ENCODE data around the gene OGG1. TPM values are rescaled to one million over a fixed set of nuclear protein-coding genes. Genes with fewer than 3 reads are reported as not detected.

OGG1 gene
- polyA plus RNA-seq, 2 of the 4 experiments (the other 2 are of a cell fraction) = 18.1 to 21.2 TPM

GRCh38 chr3:9732080-9732739, 17.5 kb upstream of the OGG1 start:
- Histone ChIP-seq H3K4me1 (peaks cover 16% of the 10 kb centered on the region), H3K4me3 (peak overlapping the region; percentile 92), H3K4me2 (peak overlapping the region; percentile 97), H3K9me3 (no peaks in the 10 kb centered on the region), H3K27ac (peak overlapping the region; percentile 93 to 97)
- ChIA-PET CTCF (interaction anchor here (1.7 to 2.8 kb wide), 5 partner anchors 12 to 193 kb away, joined by 3 to 18 read pairs (median 15); partner anchors contain the start of gene OGG1), POLR2A (interaction anchor here (0.6 to 3.3 kb wide), 5 partner anchors 17 to 564 kb away, joined by 3 to 17 read pairs (median 8); partner anchors contain the start of genes ARPC4, OGG1 and TADA3)
- DNase-seq (ENCODE audit: low read depth in 1 of 2, low spot score in 1 of 2) = peak in 1 of 2 experiments; percentile 41
- 0 out of 2 replicates have a peak, but pooled peaks have one; percentile 3 for TF ChIP-seq PHF8 (IDR thresholded peaks at IDR 0.05; ENCODE audit: borderline replicate concordance, low read depth)
- no peak for TF ChIP-seq SREBF2 (IDR thresholded peaks at IDR 0.05)
- TF ChIP-seq GATA3 (IDR thresholded peaks at IDR 0.05; ENCODE audit: borderline replicate concordance) = no peak
- ATAC-seq = peak in 1 of 2 experiments; percentile 12; a peak in 3 of 6 replicates
- 6% methylated on average over 28 of the region's 41 CpGs for WGBS (ENCODE audit: missing lambda C conversion rate)
- FAIRE-seq = no peak

DNA sequence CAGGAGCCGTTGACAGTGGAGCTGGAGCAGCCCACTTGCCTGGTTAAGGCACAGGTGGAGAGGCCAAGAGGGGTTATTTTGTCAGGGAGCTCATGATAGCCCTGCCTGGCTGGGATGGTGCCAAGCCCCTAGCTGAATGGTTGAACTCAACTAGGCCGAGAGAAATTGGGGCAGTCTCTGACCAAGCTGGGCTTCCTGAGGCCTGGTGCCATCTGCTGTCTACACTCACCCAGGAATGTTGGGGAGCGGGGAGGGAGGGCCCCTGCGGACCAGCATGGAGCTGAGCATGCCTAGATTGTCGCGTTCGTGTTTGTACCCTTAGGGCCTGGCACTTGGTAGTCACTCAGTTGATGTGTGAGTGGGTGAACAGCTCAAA, 17.0 kb upstream of the OGG1 start:
- 58% methylated on average over 7 of the region's 7 CpGs for WGBS (ENCODE audit: missing lambda C conversion rate)
- H3K4me3 ChIP-seq = peak overlapping the region; percentile 92
- DNase-seq (ENCODE audit: low read depth in 1 of 2, low spot score in 1 of 2) = no peak
- FAIRE-seq = no peak
- ChIA-PET POLR2A (interaction anchor here (0.6 to 3.3 kb wide), 2 partner anchors 17 to 563 kb away, joined by 8 to 17 read pairs; partner anchors contain the start of gene OGG1), CTCF (interaction anchor here (0.8 to 2.8 kb wide), 6 partner anchors 11 to 229 kb away, joined by 3 to 18 read pairs (median 9); partner anchors contain the start of gene OGG1)
- peaks cover 16% of the 10 kb centered on the region for H3K4me1 ChIP-seq
- no peaks in the 10 kb centered on the region for H3K9me3 ChIP-seq
- H3K4me2 ChIP-seq = peak overlapping the region; percentile 97
- TF ChIP-seq RAD21 (conservative IDR thresholded peaks at IDR 0.05 in 1 of 2, IDR thresholded peaks at IDR 0.05 in 1 of 2) (no peak), HMGXB4 (CRISPR knock-in tag; IDR thresholded peaks at IDR 0.05; ENCODE audit: borderline replicate concordance) (no peak), CHD2 (IDR thresholded peaks at IDR 0.05; ENCODE audit: low read length, partially characterized antibody) (no peak), CBX2 (IDR thresholded peaks at IDR 0.05; ENCODE audit: borderline replicate concordance, low read depth) (no peak), HOXB5 (CRISPR knock-in tag; IDR thresholded peaks at IDR 0.05) (no peak), JUNB (IDR thresholded peaks at IDR 0.05) (no peak), EP300 (IDR thresholded peaks at IDR 0.05) (no peak), BCL3 (IDR thresholded peaks at IDR 0.05) (no peak)
- ATAC-seq = no peak
- peak overlapping the region; percentile 93 to 97; a peak in 4 of 6 replicates for H3K27ac ChIP-seq

GRCh38 chr3:9736831-9737230, 12.9 kb upstream of the OGG1 start:
- 70% methylated on average over 2 of the region's 2 CpGs for WGBS (ENCODE audit: missing lambda C conversion rate)
- no peaks in the 10 kb centered on the region for H3K9me3 ChIP-seq
- peaks cover 12% of the 10 kb centered on the region for H3K4me1 ChIP-seq
- no peak overlapping the region for H3K4me3 ChIP-seq
- ChIA-PET POLR2A (interaction anchor here (1.0 kb wide), 1 partner anchor 13 kb away, joined by 4 read pairs; the partner anchor contains the start of gene OGG1), CTCF (interaction anchor here (0.7 to 3.9 kb wide), 4 partner anchors 10 to 18 kb away, joined by 4 to 18 read pairs (median 12); partner anchors contain the start of gene OGG1)
- TF ChIP-seq HOXB5 (CRISPR knock-in tag; IDR thresholded peaks at IDR 0.05) = no peak
- TF ChIP-seq CHD4 (IDR thresholded peaks at IDR 0.05; ENCODE audit: borderline replicate concordance) = no peak
- TF ChIP-seq BCL3 (IDR thresholded peaks at IDR 0.05) = no peak
- no peak for TF ChIP-seq NR3C1 (IDR thresholded peaks at IDR 0.05)
- no peak for TF ChIP-seq POLR2A (IDR thresholded peaks at IDR 0.05; ENCODE audit: low read length)
- no peak for TF ChIP-seq CBX8 (IDR thresholded peaks at IDR 0.05)
- TF ChIP-seq HMGXB4 (CRISPR knock-in tag; IDR thresholded peaks at IDR 0.05; ENCODE audit: borderline replicate concordance) = no peak
- TF ChIP-seq CBX2 (IDR thresholded peaks at IDR 0.05; ENCODE audit: borderline replicate concordance, low read depth) = no peak
- no peak for TF ChIP-seq NPAS2 (CRISPR knock-in tag; IDR thresholded peaks at IDR 0.05; ENCODE audit: borderline replicate concordance)
- TF ChIP-seq FOXS1 (CRISPR knock-in tag; IDR thresholded peaks at IDR 0.05) = no peak
- no peak overlapping the region for H3K4me2 ChIP-seq
- H3K27ac ChIP-seq = no peak overlapping the region
- DNase-seq (ENCODE audit: low read depth in 1 of 2, low spot score in 1 of 2) = no peak
- FAIRE-seq = no peak
- no peak for ATAC-seq
